SK-N-SH (cell line): ENCODE results near the gene CEP44. TPM values are rescaled to one million over a fixed set of nuclear protein-coding genes. Genes with fewer than 3 reads are reported as not detected.

Experiments
- CTCF ChIA-PET: fragments of 300-600, 350-600 bp; formaldehyde crosslinking; extraction: SDS; loops from one replicate; lab custom pipeline; 2021; lab: Yijun Ruan, JAX
- POLR2A ChIA-PET: fragments of 350-600 bp; sonication (Branson Sonifier 250); formaldehyde crosslinking; extraction: SDS; loops from one replicate; lab custom pipeline; 2020; ENCODE audit warnings: antibody characterized with exemption, inconsistent platforms; lab: Yijun Ruan, JAX
- DNase-seq: peaks from one replicate; pipeline ENCODE4 v3.0.0; 2012
- H2AFZ ChIP-seq: fragments of 200-600 bp; sonication (generic); 2 replicates; pipeline ENCODE4 v1.8.1; 2016; ENCODE audit warnings: antibody characterized with exemption, mild to moderate bottlenecking, low read depth
- H3F3A ChIP-seq: fragments of 200-600 bp; sonication (generic); replicated peaks from 2 replicates; pipeline ENCODE3; 2016; ENCODE audit warnings: antibody characterized with exemption, mild to moderate bottlenecking; ENCODE audit not compliant: insufficient read depth
- H3K27ac ChIP-seq, 2 experiments: fragments of 200-500 bp in 1 of 2; fragments of 200-600 bp in 1 of 2; sonication (Bioruptor generic) in 1 of 2; sonication (generic), shearing (Covaris generic) in 1 of 2; 2 replicates each; pipeline versions ENCODE4 v1.5.1 to v1.6.1; 2014 to 2016; ENCODE audit warnings: low read depth in 2 of 2, inconsistent platforms in 1 of 2, low read length in 1 of 2, mild to moderate bottlenecking in 1 of 2, mixed read lengths in 1 of 2
- H3K27me3 ChIP-seq: fragments of 200-600 bp; sonication (generic), shearing (Covaris generic); 2 replicates; pipeline ENCODE4 v1.6.1; 2016; ENCODE audit warnings: mixed run types; ENCODE audit not compliant: insufficient read depth
- H3K36me3 ChIP-seq, 2 experiments: fragments of 200-500 bp in 1 of 2; fragments of 200-600 bp in 1 of 2; sonication (Bioruptor generic) in 1 of 2; sonication (generic) in 1 of 2; replicated peaks in 1 of 2; 2 replicates each; pipeline versions ENCODE3 to v1.5.1; 2014 to 2016; ENCODE audit warnings: low read length in 1 of 2, mild to moderate bottlenecking in 1 of 2; ENCODE audit not compliant: insufficient read depth in 2 of 2, control insufficient read depth in 1 of 2
- H3K4me1 ChIP-seq, 2 experiments: fragments of 200-500 bp in 1 of 2; fragments of 200-600 bp in 1 of 2; sonication (Bioruptor generic) in 1 of 2; sonication (generic), shearing (Covaris generic) in 1 of 2; 2 replicates each; pipeline versions ENCODE4 v1.5.1 to v1.6.1; 2014 to 2016; ENCODE audit warnings: low read depth in 1 of 2, low read length in 1 of 2, mixed run types in 1 of 2; ENCODE audit not compliant: insufficient read depth in 2 of 2, control insufficient read depth in 1 of 2
- H3K4me2 ChIP-seq: fragments of 200-600 bp; sonication (generic), shearing (Covaris generic); 2 replicates; pipeline ENCODE4 v1.6.1; 2017; ENCODE audit warnings: mixed run types
- H3K4me3 ChIP-seq, 2 experiments: fragments of 200-500 bp in 1 of 2; fragments of 200-600 bp in 1 of 2; sonication (Bioruptor generic) in 1 of 2; sonication (generic), shearing (Covaris generic) in 1 of 2; 2 replicates each; pipeline versions ENCODE4 v1.5.1 to v1.8.1; 2014 to 2016; ENCODE audit warnings: low read depth in 2 of 2, inconsistent platforms in 1 of 2, low read length in 1 of 2, mild to moderate bottlenecking in 1 of 2, mixed read lengths in 1 of 2, moderate library complexity in 1 of 2
- H3K79me2 ChIP-seq: fragments of 200-600 bp; sonication (generic); 2 replicates; pipeline ENCODE4 v1.8.1; 2017; ENCODE audit warnings: mild to moderate bottlenecking; ENCODE audit not compliant: insufficient read depth
- H3K9ac ChIP-seq: fragments of 200-600 bp; sonication (generic); 2 replicates; pipeline ENCODE4 v1.6.1; 2017; ENCODE audit warnings: mixed run types
- H3K9me2 ChIP-seq: fragments of 200-600 bp; sonication (generic); 2 replicates; pipeline ENCODE4 v1.6.1; 2017; ENCODE audit warnings: mixed run types
- H3K9me3 ChIP-seq: fragments of 200-600 bp; sonication (generic); 2 replicates; pipeline ENCODE4 v1.6.1; 2017; ENCODE audit warnings: mixed run types, mild to moderate bottlenecking, moderate library complexity
- H4K20me1 ChIP-seq: fragments of 200-600 bp; sonication (generic); 2 replicates; pipeline ENCODE4 v1.6.1; 2017; ENCODE audit warnings: mild to moderate bottlenecking, mixed run types; ENCODE audit not compliant: insufficient read depth
- EZH2phosphoT487 ChIP-seq: fragments of 200-600 bp; sonication (generic); IDR thresholded peaks from 2 replicates; pipeline ENCODE4 v1.6.1; 2017; ENCODE audit warnings: low read depth, mixed run types, mild to moderate bottlenecking, antibody characterized with exemption, moderate library complexity, borderline replicate concordance
- RFX5 ChIP-seq: IDR thresholded peaks from 2 replicates; pipeline ENCODE4 v1.6.1; 2012; ENCODE audit warnings: mild to moderate bottlenecking, improper control_type of control experiment, low read length
- RXRA ChIP-seq: IDR thresholded peaks from 2 replicates; pipeline ENCODE4 v1.4.0; 2012; ENCODE audit warnings: low read depth, mild to moderate bottlenecking, borderline replicate concordance
- SIN3A ChIP-seq: IDR thresholded peaks from 2 replicates; pipeline ENCODE4 v1.6.1; 2012; ENCODE audit warnings: low read depth, mild to moderate bottlenecking, low read length, moderate library complexity, borderline replicate concordance
- YY1 ChIP-seq: IDR thresholded peaks from 2 replicates; pipeline ENCODE4 v1.4.0; 2012; ENCODE audit warnings: low read depth, mild to moderate bottlenecking
- WGBS: methylation state at CpG from one replicate; pipeline ENCODE4 v1.1.6; 2017; ENCODE audit warnings: low lambda C conversion rate; 5-methylcytosine and 5-hydroxymethylcytosine counted together
- polyA plus RNA-seq, 3 experiments: library from polyadenylated mRNA; depleted of rRNA; stranded (reverse); fragments of >200 nt; gene quantifications; 2 replicates each; pipeline ENCODE4 v1.2.3, GENCODE V29; 2012
- TF ChIP-seq, protein P1 (sequence below): fragments of 200-600 bp; sonication (generic); IDR thresholded peaks from 2 replicates; pipeline ENCODE4 v1.6.1; 2017; ENCODE audit warnings: antibody characterized with exemption, mild to moderate bottlenecking, moderate library complexity
- TF ChIP-seq, protein P2 (sequence below): IDR thresholded peaks from 2 replicates; pipeline ENCODE4 v1.4.0; 2012; ENCODE audit warnings: low read depth

The CEP44 gene
- polyA plus RNA-seq, 1 of the 3 experiments (the other 2 are of a cell fraction): 3.8 TPM

DNA sequence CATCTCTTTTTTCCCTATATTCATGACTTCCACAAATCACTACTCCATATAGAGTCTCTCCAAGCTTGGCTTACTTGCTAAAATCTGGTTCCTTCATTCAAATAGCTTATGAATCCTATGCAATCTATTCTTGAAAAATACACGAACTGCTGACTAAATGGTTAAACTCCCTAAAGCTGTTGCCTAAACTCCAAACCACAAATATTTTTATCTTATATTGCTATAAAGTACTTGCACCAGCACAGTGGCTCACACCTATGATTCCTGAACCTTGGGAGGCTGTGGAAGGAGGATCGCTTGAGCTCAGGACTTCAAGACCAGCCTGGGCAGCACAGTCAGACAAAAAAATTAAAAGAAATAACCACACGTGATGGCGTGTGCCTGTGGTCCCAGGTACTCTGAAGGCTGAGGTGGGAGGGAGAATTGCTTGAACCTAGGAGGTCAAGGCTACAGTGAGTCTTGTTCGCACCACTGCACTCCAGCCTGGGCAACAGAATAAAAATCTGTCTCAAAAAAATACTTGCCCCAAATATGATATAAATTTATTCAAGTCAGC is 2.5 kb upstream of the CEP44 start:
- Histone ChIP-seq H3K9me3 (peaks cover 10% of the 10 kb centered on the region; the same call in 1 of the 2 replicates), H3K4me2 (peak overlapping the region; percentile 9; the same call in 1 of the 2 replicates), H3K4me1 (peaks cover 4 to 9% of the 10 kb centered on the region in 2 experiments; a peak in 2 of 4 replicates), H3K36me3 (peaks cover 2 to 18% of the 10 kb centered on the region in 2 experiments), H3K27me3 (no peaks in the 10 kb centered on the region), H3F3A (peaks cover 3% of the 10 kb centered on the region), H3K9ac (no peak overlapping the region), H2AFZ (no peak overlapping the region), H3K9me2 (no peaks in the 10 kb centered on the region), H3K27ac (no peak overlapping the region), H4K20me1 (no peaks in the 10 kb centered on the region), H3K4me3 (no peak overlapping the region; a peak in 1 of 4 replicates), H3K79me2 (peaks cover 90% of the 10 kb centered on the region)
- TF ChIP-seq RFX5 (no peak), YY1 (no peak), RXRA (no peak), EZH2phosphoT487 (no peak)
- TF ChIP-seq, protein P1, sequence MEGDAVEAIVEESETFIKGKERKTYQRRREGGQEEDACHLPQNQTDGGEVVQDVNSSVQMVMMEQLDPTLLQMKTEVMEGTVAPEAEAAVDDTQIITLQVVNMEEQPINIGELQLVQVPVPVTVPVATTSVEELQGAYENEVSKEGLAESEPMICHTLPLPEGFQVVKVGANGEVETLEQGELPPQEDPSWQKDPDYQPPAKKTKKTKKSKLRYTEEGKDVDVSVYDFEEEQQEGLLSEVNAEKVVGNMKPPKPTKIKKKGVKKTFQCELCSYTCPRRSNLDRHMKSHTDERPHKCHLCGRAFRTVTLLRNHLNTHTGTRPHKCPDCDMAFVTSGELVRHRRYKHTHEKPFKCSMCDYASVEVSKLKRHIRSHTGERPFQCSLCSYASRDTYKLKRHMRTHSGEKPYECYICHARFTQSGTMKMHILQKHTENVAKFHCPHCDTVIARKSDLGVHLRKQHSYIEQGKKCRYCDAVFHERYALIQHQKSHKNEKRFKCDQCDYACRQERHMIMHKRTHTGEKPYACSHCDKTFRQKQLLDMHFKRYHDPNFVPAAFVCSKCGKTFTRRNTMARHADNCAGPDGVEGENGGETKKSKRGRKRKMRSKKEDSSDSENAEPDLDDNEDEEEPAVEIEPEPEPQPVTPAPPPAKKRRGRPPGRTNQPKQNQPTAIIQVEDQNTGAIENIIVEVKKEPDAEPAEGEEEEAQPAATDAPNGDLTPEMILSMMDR: no peak
- TF ChIP-seq, protein P2, sequence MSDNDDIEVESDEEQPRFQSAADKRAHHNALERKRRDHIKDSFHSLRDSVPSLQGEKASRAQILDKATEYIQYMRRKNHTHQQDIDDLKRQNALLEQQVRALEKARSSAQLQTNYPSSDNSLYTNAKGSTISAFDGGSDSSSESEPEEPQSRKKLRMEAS: no peak
- DNase-seq: no peak
- WGBS: 92% methylated on average over 5 of the region's 5 CpGs
- ChIA-PET POLR2A (no interaction called here), CTCF (interaction anchor here (1.4 to 1.7 kb wide), 2 partner anchors 14 to 16 kb away, joined by 4 to 5 read pairs; no protein-coding TSS in a partner anchor)

DNA sequence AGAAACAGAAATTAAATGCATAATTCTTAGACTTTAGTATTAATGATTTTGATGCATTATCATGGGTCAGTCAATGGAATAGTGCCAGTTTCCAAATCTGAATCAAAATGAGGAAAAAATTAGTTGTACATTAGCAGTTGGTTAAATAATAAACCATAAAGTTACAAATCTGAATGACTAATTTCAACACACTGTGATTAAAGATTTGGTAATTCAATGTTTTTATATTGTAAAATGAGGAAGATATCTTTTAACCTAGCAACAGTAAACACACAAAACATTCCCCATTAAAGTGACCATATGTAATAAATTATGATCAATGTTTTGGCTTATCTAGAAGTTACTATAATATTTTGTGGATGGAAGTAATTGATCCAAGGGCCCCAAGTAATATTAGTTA is 1.8 kb upstream of the CEP44 start:
- peaks cover 88% of the 10 kb centered on the region for H3K79me2 ChIP-seq

More for the DNA sequence above, 1.8 kb upstream of the CEP44 start:
- no peak for TF ChIP-seq SIN3A
- Histone ChIP-seq H3K9ac (peak overlapping the region; percentile 97; the same call in 1 of the 2 replicates), H2AFZ (no peak overlapping the region), H3K9me2 (no peaks in the 10 kb centered on the region), H3K4me2 (peak overlapping the region; percentile 80), H3K4me1 (peaks cover 4 to 9% of the 10 kb centered on the region in 2 experiments; a peak in 2 of 4 replicates), H3K4me3 (peak overlapping the region; percentile 93 to 98; a peak in 3 of 4 replicates), H3K36me3 (peaks cover 6 to 21% of the 10 kb centered on the region in 2 experiments), H3K27ac (peak overlapping the region; percentile 99; a peak in 3 of 4 replicates), H3F3A (peaks cover 3% of the 10 kb centered on the region), H4K20me1 (no peaks in the 10 kb centered on the region), H3K9me3 (peaks cover 10% of the 10 kb centered on the region; the same call in 1 of the 2 replicates), H3K27me3 (no peaks in the 10 kb centered on the region)
- no peak for DNase-seq
- CTCF ChIA-PET: interaction anchor here (1.4 to 1.7 kb wide), 2 partner anchors 15 to 16 kb away, joined by 4 to 5 read pairs; no protein-coding TSS in a partner anchor
- POLR2A ChIA-PET: no interaction called here
